HEK293T (cell line): Measurements from ENCODE around the gene ERN1.

Experiments used
- ARNT ChIP-seq: fragments of 450-650 bp; IDR thresholded peaks from 2 replicates; pipeline ENCODE4 v1.6.1; 2017; ENCODE audit warnings: mild to moderate bottlenecking
- BHLHE40 ChIP-seq: fragments of 450-650 bp; IDR thresholded peaks from 2 replicates; pipeline ENCODE4 v1.6.1; 2016; ENCODE audit warnings: mild to moderate bottlenecking, moderate library complexity, borderline replicate concordance
- CTBP1 ChIP-seq: fragments of 450-650 bp; IDR thresholded peaks from 2 replicates; pipeline ENCODE4 v1.6.1; 2016; ENCODE audit warnings: borderline replicate concordance
- FOXA1 ChIP-seq: fragments of 450-650 bp; IDR thresholded peaks from 2 replicates; pipeline ENCODE4 v1.6.1; 2016; ENCODE audit warnings: mild to moderate bottlenecking
- L3MBTL2 ChIP-seq: fragments of 450-650 bp; conservative IDR thresholded peaks from 2 replicates; pipeline ENCODE4 v1.6.1; 2016; ENCODE audit warnings: mild to moderate bottlenecking
- NFRKB ChIP-seq: fragments of 450-650 bp; IDR thresholded peaks from 2 replicates; pipeline ENCODE4 v1.6.1; 2016; ENCODE audit warnings: mild to moderate bottlenecking, moderate library complexity
- SUZ12 ChIP-seq: fragments of 450-650 bp; IDR thresholded peaks from 2 replicates; pipeline ENCODE4 v1.6.1; 2016; ENCODE audit warnings: mild to moderate bottlenecking

- TF ChIP-seq NFRKB = no peak
- TF ChIP-seq FOXA1 = no peak
- no peak for TF ChIP-seq ARNT
- TF ChIP-seq CTBP1 = no peak
- no peak for TF ChIP-seq L3MBTL2
- TF ChIP-seq SUZ12 = no peak
- TF ChIP-seq BHLHE40 = no peak
These were observed 42.5 kb downstream of the ERN1 start for GRCh38 chr17:64087252-64088005.
